HepG2 (cell line): ENCODE measurements around the gene SARNP. TPM values are rescaled to one million over a fixed set of nuclear protein-coding genes. Genes with fewer than 3 reads are reported as not detected.

Source experiments
- ARNT2 ChIP-seq: sonication (generic); formaldehyde crosslinking; IDR thresholded peaks from 2 replicates; pipeline ENCODE4 v1.8.0; 2022; ENCODE audit warnings: mild to moderate bottlenecking, low read depth, missing genetic modification reagents, moderate library complexity
- ELF1 ChIP-seq: sonication (generic); formaldehyde crosslinking; IDR thresholded peaks from 2 replicates; pipeline ENCODE4 v1.4.0; 2020; ENCODE audit warnings: missing genetic modification reagents
- EP300 ChIP-seq, 3 experiments: sonication (generic) in 1 of 3; formaldehyde crosslinking in 1 of 3; IDR thresholded peaks; 2 replicates each; pipeline versions ENCODE4 v1.5.1 to v1.6.1; 2011 to 2020; ENCODE audit warnings: low read depth in 2 of 3, low read length in 2 of 3, borderline replicate concordance in 1 of 3, improper control_type of control experiment in 1 of 3, mild to moderate bottlenecking in 1 of 3, missing genetic modification reagents in 1 of 3, moderate library complexity in 1 of 3
- HNF1A ChIP-seq, 2 experiments: sonication (generic) in 1 of 2; formaldehyde crosslinking in 1 of 2; IDR thresholded peaks; 2 replicates each; pipeline versions ENCODE4 v1.4.0 to v1.6.1; 2016 to 2020; ENCODE audit warnings: borderline replicate concordance in 1 of 2, low read depth in 1 of 2, mild to moderate bottlenecking in 1 of 2, missing genetic modification reagents in 1 of 2
- HNF4G ChIP-seq, 2 experiments: sonication (generic) in 1 of 2; formaldehyde crosslinking in 1 of 2; IDR thresholded peaks; 2 replicates each; pipeline versions ENCODE4 v1.4.0 to v1.6.1; 2011 to 2020; ENCODE audit warnings: borderline replicate concordance in 2 of 2, low read depth in 2 of 2, mild to moderate bottlenecking in 2 of 2, low read length in 1 of 2, missing genetic modification reagents in 1 of 2, moderate library complexity in 1 of 2
- MAFF ChIP-seq: IDR thresholded peaks from 2 replicates; pipeline ENCODE4 v1.6.1; 2011; ENCODE audit warnings: low read depth, low read length, improper control_type of control experiment
- MYC ChIP-seq: sonication (generic); formaldehyde crosslinking; IDR thresholded peaks from 2 replicates; pipeline ENCODE4 v1.9.0; 2021; ENCODE audit warnings: missing genetic modification reagents, borderline replicate concordance
- NR2F2 ChIP-seq: IDR thresholded peaks from 2 replicates; pipeline ENCODE4 v1.6.1; 2012; ENCODE audit warnings: low read depth, inconsistent platforms, borderline replicate concordance
- PAXIP1 ChIP-seq: sonication (generic); formaldehyde crosslinking; conservative IDR thresholded peaks from 2 replicates; pipeline ENCODE4 v1.4.0; 2020; ENCODE audit warnings: mild to moderate bottlenecking, missing genetic modification reagents, moderate library complexity
- RNF2 ChIP-seq: fragments of 450-650 bp; conservative IDR thresholded peaks from 2 replicates; pipeline ENCODE4 v1.6.1; 2016; ENCODE audit warnings: low read depth
- SPEN ChIP-seq: sonication (generic); formaldehyde crosslinking; IDR thresholded peaks from 2 replicates; pipeline ENCODE4 v1.5.1; 2020; ENCODE audit warnings: low read depth, mild to moderate bottlenecking, missing genetic modification reagents
- polyA plus RNA-seq, 8 experiments: library from polyadenylated mRNA; depleted of rRNA in 3 of 8; stranded (reverse) in 7 of 8; unstranded in 1 of 8; fragments of >200 nt; fragmentation: Illumina TruSeq in 4 of 8; extraction: Trizol in 4 of 8; gene quantifications; 2 replicates each; pipeline versions ENCODE4 v1.2.1 to v1.2.3, GENCODE V29; 2011 to 2016; ENCODE audit warnings: low read depth in 4 of 8, missing spikeins in 1 of 8, mixed read lengths in 1 of 8; ENCODE audit not compliant: insufficient read depth in 1 of 8
- total RNA-seq, 5 experiments: library from RNA; depleted of rRNA; stranded (reverse); fragments of >200 nt; fragmentation: Illumina TruSeq; extraction: Trizol; gene quantifications; 2 replicates each; pipeline ENCODE4 v1.2.3, GENCODE V29; 2016; ENCODE audit warnings: low read depth in 1 of 5
- TF ChIP-seq, protein P1 (sequence below), 2 experiments: fragments of 450-650 bp in 1 of 2; sonication (generic) in 1 of 2; formaldehyde crosslinking; IDR thresholded peaks; 2 replicates each; pipeline versions ENCODE4 v1.5.0 to v1.8.0; 2020 to 2022; ENCODE audit warnings: mild to moderate bottlenecking in 1 of 2, missing genetic modification reagents in 1 of 2
- TF ChIP-seq, protein P2 (sequence below): sonication (generic); formaldehyde crosslinking; IDR thresholded peaks from 2 replicates; pipeline ENCODE4 v1.4.0; 2020; ENCODE audit warnings: missing genetic modification reagents, borderline replicate concordance

SARNP gene
- total and polyA plus RNA-seq, 2 of the 13 experiments (the other 11 are each of a cell fraction or from before 2014, with no cell fraction given), result 59.0 to 95.4 TPM

GRCh38 chr12:55728939-55729818 is 88.3 kb downstream of the SARNP start, which contains the start of gene CD63 (continued):
- TF ChIP-seq HNF1A (IDR thresholded peaks at IDR 0.05; ENCODE audit: low read depth) (no peak), HNF1A (CRISPR knock-in tag; IDR thresholded peaks at IDR 0.05; ENCODE audit: borderline replicate concordance) (peak; percentile 11; the same call in 1 of the 2 replicates), MYC (CRISPR knock-in tag) (peak; percentile 94), SPEN (CRISPR knock-in tag) (peak; percentile 81; the same call in 1 of the 2 replicates), PAXIP1 (CRISPR knock-in tag) (peak; percentile 50), RNF2 (0 out of 2 replicates have a peak, but pooled peaks have one; percentile 23), EP300 (IDR thresholded peaks at IDR 0.05; ENCODE audit: low read depth in 2 of 2, low read length in 2 of 2) (0 out of 4 replicates have a peak, but pooled peaks of 1 of the 2 experiments have one; percentile 12), EP300 (CRISPR knock-in tag; IDR thresholded peaks at IDR 0.05; ENCODE audit: borderline replicate concordance) (peak; percentile 38; the same call in 1 of the 2 replicates), MAFF (no peak), NR2F2 (peak; percentile 26; the same call in 1 of the 2 replicates), HNF4G (IDR thresholded peaks at IDR 0.05; ENCODE audit: borderline replicate concordance, low read depth, low read length) (0 out of 2 replicates have a peak, but pooled peaks have one; percentile 9), HNF4G (CRISPR knock-in tag; IDR thresholded peaks at IDR 0.05; ENCODE audit: borderline replicate concordance, low read depth) (no peak), ARNT2 (peak; percentile 87), ELF1 (CRISPR knock-in tag) (peak; percentile 86)
- TF ChIP-seq, protein P1, sequence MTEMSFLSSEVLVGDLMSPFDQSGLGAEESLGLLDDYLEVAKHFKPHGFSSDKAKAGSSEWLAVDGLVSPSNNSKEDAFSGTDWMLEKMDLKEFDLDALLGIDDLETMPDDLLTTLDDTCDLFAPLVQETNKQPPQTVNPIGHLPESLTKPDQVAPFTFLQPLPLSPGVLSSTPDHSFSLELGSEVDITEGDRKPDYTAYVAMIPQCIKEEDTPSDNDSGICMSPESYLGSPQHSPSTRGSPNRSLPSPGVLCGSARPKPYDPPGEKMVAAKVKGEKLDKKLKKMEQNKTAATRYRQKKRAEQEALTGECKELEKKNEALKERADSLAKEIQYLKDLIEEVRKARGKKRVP (CRISPR knock-in tag; IDR thresholded peaks at IDR 0.05), result peak in 1 of 2 experiments; percentile 64; a peak in 1 of 4 replicates
- TF ChIP-seq, protein P2, sequence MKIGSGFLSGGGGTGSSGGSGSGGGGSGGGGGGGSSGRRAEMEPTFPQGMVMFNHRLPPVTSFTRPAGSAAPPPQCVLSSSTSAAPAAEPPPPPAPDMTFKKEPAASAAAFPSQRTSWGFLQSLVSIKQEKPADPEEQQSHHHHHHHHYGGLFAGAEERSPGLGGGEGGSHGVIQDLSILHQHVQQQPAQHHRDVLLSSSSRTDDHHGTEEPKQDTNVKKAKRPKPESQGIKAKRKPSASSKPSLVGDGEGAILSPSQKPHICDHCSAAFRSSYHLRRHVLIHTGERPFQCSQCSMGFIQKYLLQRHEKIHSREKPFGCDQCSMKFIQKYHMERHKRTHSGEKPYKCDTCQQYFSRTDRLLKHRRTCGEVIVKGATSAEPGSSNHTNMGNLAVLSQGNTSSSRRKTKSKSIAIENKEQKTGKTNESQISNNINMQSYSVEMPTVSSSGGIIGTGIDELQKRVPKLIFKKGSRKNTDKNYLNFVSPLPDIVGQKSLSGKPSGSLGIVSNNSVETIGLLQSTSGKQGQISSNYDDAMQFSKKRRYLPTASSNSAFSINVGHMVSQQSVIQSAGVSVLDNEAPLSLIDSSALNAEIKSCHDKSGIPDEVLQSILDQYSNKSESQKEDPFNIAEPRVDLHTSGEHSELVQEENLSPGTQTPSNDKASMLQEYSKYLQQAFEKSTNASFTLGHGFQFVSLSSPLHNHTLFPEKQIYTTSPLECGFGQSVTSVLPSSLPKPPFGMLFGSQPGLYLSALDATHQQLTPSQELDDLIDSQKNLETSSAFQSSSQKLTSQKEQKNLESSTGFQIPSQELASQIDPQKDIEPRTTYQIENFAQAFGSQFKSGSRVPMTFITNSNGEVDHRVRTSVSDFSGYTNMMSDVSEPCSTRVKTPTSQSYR (CRISPR knock-in tag), result peak; percentile 84
